ENCODE measurements around the gene TM6SF1. TPM values are rescaled to one million over a fixed set of nuclear protein-coding genes. Genes with fewer than 3 reads are reported as not detected.

Gene TM6SF1
- total RNA-seq, 1 experiment from 2014 or later: 0.69 TPM

DNA sequence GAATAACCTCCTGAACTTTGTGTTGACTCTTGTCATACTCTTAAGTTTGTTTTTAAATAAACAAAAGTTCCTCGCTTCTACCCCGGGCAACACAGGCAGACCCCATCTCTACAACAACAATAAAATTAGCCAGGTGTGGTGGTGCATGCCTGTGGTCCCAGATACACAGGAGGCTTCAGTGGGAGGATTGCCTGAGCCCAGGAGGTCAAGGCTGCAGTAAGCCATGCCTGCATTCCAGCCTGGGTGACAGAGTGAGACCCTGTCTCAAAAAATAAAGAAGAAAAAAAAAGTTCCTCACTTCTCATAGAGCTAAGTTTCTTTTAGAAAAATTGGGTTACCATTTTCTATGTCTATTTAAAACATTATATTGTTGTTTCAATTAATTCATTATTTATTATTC is 70.9 kb downstream of the TM6SF1 start:
- no peak for ATAC-seq
- CTCF ChIA-PET: no interaction called here
- POLR2A ChIA-PET: no interaction called here

DNA sequence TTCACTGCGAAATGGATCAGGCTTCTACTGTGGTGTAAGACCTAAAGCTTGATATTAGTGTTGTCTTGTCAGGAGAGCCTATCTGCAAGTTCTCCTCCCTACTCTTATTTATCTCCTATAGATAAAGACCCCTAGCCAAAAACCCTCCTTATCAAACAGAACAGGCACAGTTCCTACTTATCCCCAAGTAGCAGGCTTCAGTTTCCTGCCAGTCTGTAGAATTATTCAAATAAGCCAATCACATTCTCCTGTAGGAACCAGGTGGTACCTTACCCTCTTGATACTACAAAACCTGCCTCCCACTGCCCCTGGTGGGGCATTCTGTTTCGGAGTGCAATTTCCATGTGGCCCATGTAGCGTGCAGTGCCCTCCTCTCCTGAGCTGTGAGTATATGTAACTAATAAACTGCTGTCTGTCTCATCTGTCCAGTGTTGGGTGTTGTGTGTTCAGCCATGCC is 71.5 kb downstream of the TM6SF1 start:
- intact Hi-C loops (cut with micrococcal nuclease; ENCODE audit: unreplicated experiment) (no loop called here), in situ Hi-C loops (cut with HindIII; ENCODE audit: low pct_unique_long_range_greater_than_20kb, low sequenced_read_pairs) (no loop called here)
- Histone ChIP-seq H3K9me3 (ENCODE audit: control insufficient read depth, insufficient read depth, low read depth, low read length) (no peaks in the 10 kb centered on the region), H3K36me3 (ENCODE audit: control insufficient read depth, insufficient read depth, low read length) (no peaks in the 10 kb centered on the region), H3K27me3 (ENCODE audit: control insufficient read depth, insufficient read depth, low read length) (no peaks in the 10 kb centered on the region), H3K4me1 (ENCODE audit: control insufficient read depth, insufficient read depth, low read length) (no peaks in the 10 kb centered on the region), H3K27ac (ENCODE audit: low read length) (no peak overlapping the region), H3K4me3 (ENCODE audit: low read depth in 2 of 2, low read length in 2 of 2) (no peak overlapping the region)
- DNase-seq (ENCODE audit: low read depth, low spot score) (no peak), ATAC-seq (no peak)
- ChIA-PET POLR2A (no interaction called here), CTCF (no interaction called here)
- no peak for TF ChIP-seq SIN3A (IDR thresholded peaks at IDR 0.05; ENCODE audit: borderline replicate concordance, insufficient read depth, low read depth, low read length)
- no peak for TF ChIP-seq TCF7L2 (IDR thresholded peaks at IDR 0.05; ENCODE audit: low read depth, low read length)
- TF ChIP-seq, protein P1, sequence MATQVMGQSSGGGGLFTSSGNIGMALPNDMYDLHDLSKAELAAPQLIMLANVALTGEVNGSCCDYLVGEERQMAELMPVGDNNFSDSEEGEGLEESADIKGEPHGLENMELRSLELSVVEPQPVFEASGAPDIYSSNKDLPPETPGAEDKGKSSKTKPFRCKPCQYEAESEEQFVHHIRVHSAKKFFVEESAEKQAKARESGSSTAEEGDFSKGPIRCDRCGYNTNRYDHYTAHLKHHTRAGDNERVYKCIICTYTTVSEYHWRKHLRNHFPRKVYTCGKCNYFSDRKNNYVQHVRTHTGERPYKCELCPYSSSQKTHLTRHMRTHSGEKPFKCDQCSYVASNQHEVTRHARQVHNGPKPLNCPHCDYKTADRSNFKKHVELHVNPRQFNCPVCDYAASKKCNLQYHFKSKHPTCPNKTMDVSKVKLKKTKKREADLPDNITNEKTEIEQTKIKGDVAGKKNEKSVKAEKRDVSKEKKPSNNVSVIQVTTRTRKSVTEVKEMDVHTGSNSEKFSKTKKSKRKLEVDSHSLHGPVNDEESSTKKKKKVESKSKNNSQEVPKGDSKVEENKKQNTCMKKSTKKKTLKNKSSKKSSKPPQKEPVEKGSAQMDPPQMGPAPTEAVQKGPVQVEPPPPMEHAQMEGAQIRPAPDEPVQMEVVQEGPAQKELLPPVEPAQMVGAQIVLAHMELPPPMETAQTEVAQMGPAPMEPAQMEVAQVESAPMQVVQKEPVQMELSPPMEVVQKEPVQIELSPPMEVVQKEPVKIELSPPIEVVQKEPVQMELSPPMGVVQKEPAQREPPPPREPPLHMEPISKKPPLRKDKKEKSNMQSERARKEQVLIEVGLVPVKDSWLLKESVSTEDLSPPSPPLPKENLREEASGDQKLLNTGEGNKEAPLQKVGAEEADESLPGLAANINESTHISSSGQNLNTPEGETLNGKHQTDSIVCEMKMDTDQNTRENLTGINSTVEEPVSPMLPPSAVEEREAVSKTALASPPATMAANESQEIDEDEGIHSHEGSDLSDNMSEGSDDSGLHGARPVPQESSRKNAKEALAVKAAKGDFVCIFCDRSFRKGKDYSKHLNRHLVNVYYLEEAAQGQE (IDR thresholded peaks at IDR 0.05; ENCODE audit: insufficient read depth in 1 of 2, low read depth in 2 of 2, low read length in 1 of 2): no peak
- TF ChIP-seq, protein P2, sequence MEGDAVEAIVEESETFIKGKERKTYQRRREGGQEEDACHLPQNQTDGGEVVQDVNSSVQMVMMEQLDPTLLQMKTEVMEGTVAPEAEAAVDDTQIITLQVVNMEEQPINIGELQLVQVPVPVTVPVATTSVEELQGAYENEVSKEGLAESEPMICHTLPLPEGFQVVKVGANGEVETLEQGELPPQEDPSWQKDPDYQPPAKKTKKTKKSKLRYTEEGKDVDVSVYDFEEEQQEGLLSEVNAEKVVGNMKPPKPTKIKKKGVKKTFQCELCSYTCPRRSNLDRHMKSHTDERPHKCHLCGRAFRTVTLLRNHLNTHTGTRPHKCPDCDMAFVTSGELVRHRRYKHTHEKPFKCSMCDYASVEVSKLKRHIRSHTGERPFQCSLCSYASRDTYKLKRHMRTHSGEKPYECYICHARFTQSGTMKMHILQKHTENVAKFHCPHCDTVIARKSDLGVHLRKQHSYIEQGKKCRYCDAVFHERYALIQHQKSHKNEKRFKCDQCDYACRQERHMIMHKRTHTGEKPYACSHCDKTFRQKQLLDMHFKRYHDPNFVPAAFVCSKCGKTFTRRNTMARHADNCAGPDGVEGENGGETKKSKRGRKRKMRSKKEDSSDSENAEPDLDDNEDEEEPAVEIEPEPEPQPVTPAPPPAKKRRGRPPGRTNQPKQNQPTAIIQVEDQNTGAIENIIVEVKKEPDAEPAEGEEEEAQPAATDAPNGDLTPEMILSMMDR (IDR thresholded peaks at IDR 0.05): no peak
- TF ChIP-seq POLR2AphosphoS5 (IDR thresholded peaks at IDR 0.05; ENCODE audit: low read depth, low read length): no peak
- BruUV-seq (replicated peaks): no TSS peak

More for the DNA sequence above, 70.9 kb downstream of the TM6SF1 start:
- Histone ChIP-seq H3K4me3 (ENCODE audit: low read depth in 2 of 2, low read length in 2 of 2) (no peak overlapping the region), H3K27me3 (ENCODE audit: control insufficient read depth, insufficient read depth, low read length) (no peaks in the 10 kb centered on the region), H3K27ac (ENCODE audit: low read length) (no peak overlapping the region), H3K4me1 (ENCODE audit: control insufficient read depth, insufficient read depth, low read length) (no peaks in the 10 kb centered on the region), H3K36me3 (ENCODE audit: control insufficient read depth, insufficient read depth, low read length) (no peaks in the 10 kb centered on the region), H3K9me3 (ENCODE audit: control insufficient read depth, insufficient read depth, low read depth, low read length) (no peaks in the 10 kb centered on the region)
- in situ Hi-C loops (cut with HindIII; ENCODE audit: low pct_unique_long_range_greater_than_20kb, low sequenced_read_pairs): no loop called here
- no peak for DNase-seq (ENCODE audit: low read depth, low spot score)
- BruUV-seq (replicated peaks): no TSS peak
- intact Hi-C loops (cut with micrococcal nuclease; ENCODE audit: unreplicated experiment): no loop called here
- TF ChIP-seq, protein P2 (IDR thresholded peaks at IDR 0.05): no peak
- TF ChIP-seq SIN3A (IDR thresholded peaks at IDR 0.05; ENCODE audit: borderline replicate concordance, insufficient read depth, low read depth, low read length) (no peak), TCF7L2 (IDR thresholded peaks at IDR 0.05; ENCODE audit: low read depth, low read length) (no peak), POLR2AphosphoS5 (IDR thresholded peaks at IDR 0.05; ENCODE audit: low read depth, low read length) (no peak)

Measured in Panc1 (cell line).